H1 (cell line): ENCODE data around the gene AK2. TPM values are rescaled to one million over a fixed set of nuclear protein-coding genes. Genes with fewer than 3 reads are reported as not detected.

Source experiments
- CTCF ChIA-PET: fragments of 300-600 bp; sonication (Branson Sonifier 250); formaldehyde crosslinking; loops from one replicate; lab custom pipeline; 2021; ENCODE audit not compliant: partially characterized antibody; lab: Charles Lee
- POLR2A ChIA-PET: fragments of 300-600 bp; sonication (Branson Sonifier 250); formaldehyde crosslinking; loops from one replicate; lab custom pipeline; 2021; ENCODE audit warnings: inconsistent platforms; ENCODE audit not compliant: partially characterized antibody; lab: Charles Lee
- DNase-seq, 2 experiments: peaks; one replicate each; pipeline versions ENCODE4 v3.0.0 to v3.0.0-alpha.2; 2010 to 2022; ENCODE audit warnings: low spot score in 2 of 2, low read depth in 1 of 2, mixed read lengths in 1 of 2
- FAIRE-seq: peaks from 2 replicates; lab custom pipeline; 2011; peaks lifted over from hg19 to GRCh38; lab: Jason Lieb, UNC
- H2AFZ ChIP-seq: 2 replicates; pipeline ENCODE4 v1.8.1; 2012; ENCODE audit warnings: low read length, inconsistent platforms
- H2AK5ac ChIP-seq: 2 replicates; pipeline ENCODE4 v1.6.1; 2013; ENCODE audit warnings: low read depth, low read length
- H2BK120ac ChIP-seq: replicated peaks from 2 replicates; pipeline ENCODE3; 2013; ENCODE audit warnings: low read depth, low read length, inconsistent platforms
- H2BK12ac ChIP-seq: 2 replicates; pipeline ENCODE4 v1.6.1; 2013; ENCODE audit warnings: low read depth, low read length
- H2BK15ac ChIP-seq: 2 replicates; pipeline ENCODE4 v1.6.1; 2013; ENCODE audit warnings: low read length
- H2BK20ac ChIP-seq: 2 replicates; pipeline ENCODE4 v1.6.1; 2013; ENCODE audit warnings: low read length
- H2BK5ac ChIP-seq: 2 replicates; pipeline ENCODE4 v1.6.1; 2013; ENCODE audit warnings: low read depth, low read length
- H3K14ac ChIP-seq: 2 replicates; pipeline ENCODE4 v1.6.1; 2013; ENCODE audit warnings: inconsistent platforms; ENCODE audit not compliant: insufficient read length
- H3K18ac ChIP-seq: 2 replicates; pipeline ENCODE4 v1.6.1; 2013; ENCODE audit warnings: low read length; ENCODE audit errors: extremely low read depth
- H3K23ac ChIP-seq: 2 replicates; pipeline ENCODE4 v1.6.1; 2013; ENCODE audit warnings: inconsistent platforms; ENCODE audit not compliant: insufficient read length
- H3K23me2 ChIP-seq: 2 replicates; pipeline ENCODE4 v1.6.1; 2013; ENCODE audit warnings: low read depth, low read length
- H3K27ac ChIP-seq: 2 replicates; pipeline ENCODE4 v1.6.1; 2011; ENCODE audit warnings: low read depth, low read length, inconsistent platforms
- H3K27me3 ChIP-seq, 4 experiments: replicated peaks in 1 of 4; 1 replicate in 1 of 4; 2 replicates in 3 of 4; pipeline versions ENCODE4 v1.6.1 to v1.8.1; 2011 to 2013; ENCODE audit warnings: low read length in 3 of 4, mild to moderate bottlenecking in 3 of 4, inconsistent platforms in 2 of 4, mixed read lengths in 2 of 4, moderate library complexity in 1 of 4; ENCODE audit not compliant: control insufficient read depth in 3 of 4, insufficient read depth in 3 of 4; ENCODE audit errors: extremely low read depth in 1 of 4
- H3K36me3 ChIP-seq, 4 experiments: 2 replicates each; pipeline versions ENCODE4 v1.6.1 to v1.8.1; 2011 to 2013; ENCODE audit warnings: mild to moderate bottlenecking in 4 of 4, low read length in 3 of 4, moderate library complexity in 2 of 4, control low read depth in 1 of 4, inconsistent platforms in 1 of 4; ENCODE audit not compliant: insufficient read depth in 4 of 4, control insufficient read depth in 2 of 4
- H3K4ac ChIP-seq: replicated peaks from 2 replicates; pipeline ENCODE3; 2013; ENCODE audit warnings: low read length, low read depth, mixed read lengths, inconsistent platforms; ENCODE audit not compliant: insufficient read length
- H3K4me1 ChIP-seq, 4 experiments: replicated peaks in 1 of 4; 1 replicate in 1 of 4; 2 replicates in 3 of 4; pipeline versions ENCODE4 v1.6.1 to v1.8.1; 2011 to 2013; ENCODE audit warnings: low read length in 3 of 4, inconsistent platforms in 2 of 4, mixed read lengths in 1 of 4; ENCODE audit not compliant: insufficient read depth in 4 of 4, control insufficient read depth in 3 of 4
- H3K4me2 ChIP-seq, 2 experiments: 2 replicates each; pipeline versions ENCODE4 v1.6.1 to v1.8.1; 2011 to 2013; ENCODE audit warnings: low read depth in 2 of 2, low read length in 2 of 2, control low read depth in 1 of 2, inconsistent platforms in 1 of 2, mild to moderate bottlenecking in 1 of 2; ENCODE audit not compliant: insufficient read depth in 1 of 2
- H3K4me3 ChIP-seq, 4 experiments: fragments of 200-600, 300-600 bp in 1 of 4; sonication (generic), shearing (Covaris generic), sonication (Bioruptor Twin) in 1 of 4; 2 replicates each; pipeline versions ENCODE4 v1.5.1 to v1.8.1; 2011 to 2016; ENCODE audit warnings: low read length in 4 of 4, low read depth in 3 of 4, control low read depth in 2 of 4, inconsistent platforms in 2 of 4, mild to moderate bottlenecking in 2 of 4, mixed read lengths in 1 of 4, moderate library complexity in 1 of 4; ENCODE audit not compliant: insufficient read depth in 2 of 4; ENCODE audit errors: extremely low read depth in 1 of 4
- H3K56ac ChIP-seq: replicated peaks from 2 replicates; pipeline ENCODE3; 2013; ENCODE audit warnings: low read depth, mild to moderate bottlenecking, mixed read lengths, low read length, inconsistent platforms; ENCODE audit not compliant: insufficient read length
- H3K79me1 ChIP-seq: 2 replicates; pipeline ENCODE4 v1.6.1; 2013; ENCODE audit warnings: low read depth, low read length, control low read depth
- H3K79me2 ChIP-seq, 2 experiments: 2 replicates each; pipeline versions ENCODE4 v1.6.1 to v1.8.1; 2012 to 2013; ENCODE audit warnings: low read length in 2 of 2, mild to moderate bottlenecking in 2 of 2, inconsistent platforms in 1 of 2; ENCODE audit not compliant: insufficient read depth in 2 of 2, control insufficient read depth in 1 of 2
- H3K9ac ChIP-seq, 4 experiments: replicated peaks in 1 of 4; 1 replicate in 1 of 4; 2 replicates in 3 of 4; pipeline versions ENCODE4 v1.6.1 to v1.8.1; 2011 to 2013; ENCODE audit warnings: low read depth in 3 of 4, low read length in 3 of 4, control low read depth in 2 of 4, mild to moderate bottlenecking in 2 of 4, moderate library complexity in 2 of 4, inconsistent platforms in 1 of 4; ENCODE audit errors: extremely low read depth in 1 of 4
- H3K9me3 ChIP-seq, 2 experiments: 2 replicates each; pipeline versions ENCODE4 v1.6.1 to v1.8.1; 2012 to 2013; ENCODE audit warnings: mild to moderate bottlenecking in 2 of 2, moderate library complexity in 2 of 2, control low read depth in 1 of 2, inconsistent platforms in 1 of 2, low read depth in 1 of 2, low read length in 1 of 2, mixed read lengths in 1 of 2; ENCODE audit not compliant: insufficient read depth in 2 of 2
- H4K20me1 ChIP-seq, 2 experiments: replicated peaks in 1 of 2; 2 replicates each; pipeline versions ENCODE3 to v1.8.1; 2011 to 2013; ENCODE audit warnings: inconsistent platforms in 2 of 2, low read length in 2 of 2, mild to moderate bottlenecking in 1 of 2; ENCODE audit not compliant: insufficient read depth in 2 of 2, control insufficient read depth in 1 of 2
- H4K5ac ChIP-seq: 2 replicates; pipeline ENCODE4 v1.6.1; 2013; ENCODE audit warnings: low read length, low read depth, mixed read lengths, inconsistent platforms; ENCODE audit not compliant: insufficient read length
- H4K8ac ChIP-seq: 2 replicates; pipeline ENCODE4 v1.8.0; 2013; ENCODE audit warnings: mild to moderate bottlenecking, moderate library complexity, low read length, inconsistent platforms; ENCODE audit not compliant: insufficient read depth; ENCODE audit errors: extremely low read depth
- H4K91ac ChIP-seq: replicated peaks from 2 replicates; pipeline ENCODE3; 2013; ENCODE audit warnings: low read length, mixed read lengths, inconsistent platforms; ENCODE audit not compliant: insufficient read length
- BRCA1 ChIP-seq: IDR thresholded peaks from 2 replicates; pipeline ENCODE4 v1.6.1; 2012; ENCODE audit warnings: low read depth, low read length, improper control_type of control experiment
- KDM5A ChIP-seq: fragments of 200-600 bp; IDR thresholded peaks from 2 replicates; pipeline ENCODE4 v1.7.1; 2012; ENCODE audit warnings: mild to moderate bottlenecking, low read length, inconsistent platforms, mixed read lengths
- PHF8 ChIP-seq: fragments of 200-600 bp; sonication (generic); conservative IDR thresholded peaks from 2 replicates; pipeline ENCODE4 v1.7.1; 2012; ENCODE audit warnings: low read depth, mild to moderate bottlenecking, inconsistent platforms, low read length, moderate library complexity
- POLR2AphosphoS5 ChIP-seq: IDR thresholded peaks from 2 replicates; pipeline ENCODE4 v1.6.1; 2011; ENCODE audit warnings: low read depth, low read length
- POU5F1 ChIP-seq: IDR thresholded peaks from 2 replicates; pipeline ENCODE4 v1.6.1; 2011; ENCODE audit warnings: low read depth, mild to moderate bottlenecking, low read length, moderate library complexity
- RAD21 ChIP-seq, 2 experiments: IDR thresholded peaks in 1 of 2; conservative IDR thresholded peaks in 1 of 2; 2 replicates each; pipeline ENCODE4 v1.6.1; 2011; ENCODE audit warnings: low read depth in 2 of 2, low read length in 2 of 2, improper control_type of control experiment in 1 of 2, inconsistent platforms in 1 of 2, mild to moderate bottlenecking in 1 of 2, moderate library complexity in 1 of 2
- SIX5 ChIP-seq: IDR thresholded peaks from 2 replicates; pipeline ENCODE4 v1.6.1; 2011; ENCODE audit warnings: mild to moderate bottlenecking, low read depth, low read length
- SP1 ChIP-seq: IDR thresholded peaks from 2 replicates; pipeline ENCODE4 v1.6.1; 2011; ENCODE audit warnings: low read depth, low read length
- TBP ChIP-seq: IDR thresholded peaks from 2 replicates; pipeline ENCODE4 v1.6.1; 2011; ENCODE audit warnings: low read depth, low read length, improper control_type of control experiment
- WGBS, 2 experiments: shearing (Covaris generic) in 1 of 2; methylation state at CpG; one replicate each; pipeline versions ENCODE4 v1.1.6 to v1.1.7; 2013 to 2015; ENCODE audit warnings: low lambda C conversion rate in 2 of 2, mixed read lengths in 2 of 2, inconsistent platforms in 1 of 2, low coverage in 1 of 2, missing lambda C conversion rate in 1 of 2; ENCODE audit not compliant: insufficient replicate concordance in 2 of 2, insufficient coverage in 1 of 2, insufficient read length in 1 of 2; ENCODE audit errors: extremely low coverage in 1 of 2, missing lambda C conversion rate in 1 of 2; 5-methylcytosine and 5-hydroxymethylcytosine counted together
- polyA plus RNA-seq, 7 experiments: library from polyadenylated mRNA; depleted of rRNA in 3 of 7; stranded (reverse) in 5 of 7; unstranded in 2 of 7; fragments of >200 nt in 5 of 7; fragments of 200-250 nt in 2 of 7; gene quantifications; 1 replicate in 5 of 7; 2 replicates in 1 of 7; 4 replicates in 1 of 7; pipeline versions ENCODE4 v1.2.1 to v1.2.3, GENCODE V29; 2011 to 2013; ENCODE audit warnings: missing spikeins in 2 of 7, mixed read lengths in 2 of 7
- total RNA-seq: library from RNA; stranded (reverse); fragmentation: NEBNext Ultra II Directional; extraction: Animal tissue kit (Norgen Biotek cat#: 25700); gene quantifications from 2 replicates; pipeline ENCODE4 v1.2.1, GENCODE V29; 2021
- TF ChIP-seq, protein P1 (sequence below): IDR thresholded peaks from 2 replicates; pipeline ENCODE4 v1.6.1; 2012; ENCODE audit warnings: low read length, inconsistent platforms

Gene AK2
- total and polyA plus RNA-seq, 2 of the 8 experiments (the other 6 are each of a cell fraction or from before 2014, with no cell fraction given) = 92.3 to 137 TPM

DNA sequence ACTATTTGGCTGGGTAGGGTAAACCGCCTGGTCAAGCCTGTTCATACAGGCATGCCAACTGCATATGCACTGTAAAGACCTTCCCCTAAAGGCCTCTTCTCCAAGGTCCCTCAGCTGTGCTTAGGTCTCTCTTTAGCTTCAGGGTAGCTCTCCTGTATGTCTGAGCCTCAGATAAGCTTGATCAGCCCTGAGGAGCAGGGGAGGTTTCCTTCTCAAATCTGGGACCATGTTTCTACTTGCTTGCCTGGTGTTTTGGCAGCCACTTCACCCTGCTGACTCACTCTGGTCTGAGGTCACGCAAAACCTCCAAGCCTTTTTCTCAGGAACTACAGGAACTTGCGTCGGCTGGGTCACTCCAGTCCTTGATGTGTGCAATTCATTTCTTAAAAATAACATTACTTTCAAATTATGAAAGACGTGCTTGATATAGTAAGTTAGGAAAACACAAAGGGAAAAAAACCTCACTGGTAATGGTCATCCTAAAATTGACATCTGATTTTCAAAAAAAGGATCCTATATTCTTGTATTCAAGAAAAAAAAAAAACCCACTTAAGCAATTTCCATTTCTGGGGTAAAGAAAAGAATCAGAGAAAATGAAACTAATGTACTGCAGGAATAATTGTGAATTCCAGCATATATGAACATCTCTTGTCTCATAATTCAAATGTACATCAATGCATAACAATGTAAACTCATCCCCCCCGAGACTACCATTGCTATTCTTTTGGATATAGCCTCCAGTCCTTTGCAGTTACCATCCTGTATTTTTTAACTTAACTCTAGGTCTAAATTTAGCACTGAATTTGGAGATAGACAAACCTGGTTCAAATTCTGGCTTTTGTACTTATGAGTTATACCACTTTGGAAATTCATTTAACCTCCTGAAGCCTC, 47.3 kb downstream of the AK2 start:
- H3K9ac ChIP-seq = no peak overlapping the region
- no peak overlapping the region for H2AK5ac ChIP-seq
- no peak overlapping the region for H3K4me2 ChIP-seq
- H3K4ac ChIP-seq = no peak overlapping the region
- ChIA-PET POLR2A (interaction anchor here (0.9 to 1.2 kb wide), 2 partner anchors 8 to 25 kb away, joined by 4 to 5 read pairs; partner anchors contain the start of gene RNF19B), CTCF (interaction anchor here (0.7 to 1.8 kb wide), 3 partner anchors 12 to 97 kb away, joined by 3 to 4 read pairs (median 3); no protein-coding TSS in a partner anchor)
- no peak overlapping the region for H3K18ac ChIP-seq
- H4K5ac ChIP-seq = no peak overlapping the region
- no peak overlapping the region for H4K8ac ChIP-seq
- H2BK5ac ChIP-seq = no peak overlapping the region
- no peaks in the 10 kb centered on the region for H3K9me3 ChIP-seq
- peaks cover 8 to 21% (median 11%) of the 10 kb centered on the region in 4 experiments; a peak in 6 of 7 replicates for H3K4me1 ChIP-seq
- no peak overlapping the region for H3K23ac ChIP-seq
- no peak for FAIRE-seq
- H2BK120ac ChIP-seq = no peak overlapping the region
- no peak overlapping the region for H3K27ac ChIP-seq
- peaks cover 0 to 1% (median 0%) of the 10 kb centered on the region in 4 experiments; a peak in 1 of 7 replicates for H3K27me3 ChIP-seq
- H2BK12ac ChIP-seq = no peak overlapping the region
- DNase-seq = no peak
- no peaks in the 10 kb centered on the region for H3K23me2 ChIP-seq
- no peaks in the 10 kb centered on the region for H4K20me1 ChIP-seq
- no peaks in the 10 kb centered on the region for H3K79me2 ChIP-seq
- WGBS, 2 experiments = 93% methylated on average over 6 of the region's 6 CpGs; no CpG with 5 or more reads in 1 of the 2 experiments
- H4K91ac ChIP-seq = no peak overlapping the region
- no peak overlapping the region for H2BK20ac ChIP-seq
- no peaks in the 10 kb centered on the region for H3K36me3 ChIP-seq
- H3K56ac ChIP-seq = no peak overlapping the region
- H3K14ac ChIP-seq = peak overlapping the region; percentile 40
- peaks cover 4% of the 10 kb centered on the region for H3K79me1 ChIP-seq
- H2AFZ ChIP-seq = no peak overlapping the region
- no peak overlapping the region for H2BK15ac ChIP-seq
- H3K4me3 ChIP-seq = no peak overlapping the region
- TF ChIP-seq POLR2AphosphoS5 (no peak), TBP (no peak), RAD21 (IDR thresholded peaks at IDR 0.05 in 1 of 2, conservative IDR thresholded peaks at IDR 0.05 in 1 of 2; ENCODE audit: low read depth in 2 of 2, low read length in 2 of 2) (no peak), KDM5A (no peak), SIX5 (no peak), POU5F1 (no peak), PHF8 (no peak), SP1 (no peak), BRCA1 (no peak)
- TF ChIP-seq, protein P1, sequence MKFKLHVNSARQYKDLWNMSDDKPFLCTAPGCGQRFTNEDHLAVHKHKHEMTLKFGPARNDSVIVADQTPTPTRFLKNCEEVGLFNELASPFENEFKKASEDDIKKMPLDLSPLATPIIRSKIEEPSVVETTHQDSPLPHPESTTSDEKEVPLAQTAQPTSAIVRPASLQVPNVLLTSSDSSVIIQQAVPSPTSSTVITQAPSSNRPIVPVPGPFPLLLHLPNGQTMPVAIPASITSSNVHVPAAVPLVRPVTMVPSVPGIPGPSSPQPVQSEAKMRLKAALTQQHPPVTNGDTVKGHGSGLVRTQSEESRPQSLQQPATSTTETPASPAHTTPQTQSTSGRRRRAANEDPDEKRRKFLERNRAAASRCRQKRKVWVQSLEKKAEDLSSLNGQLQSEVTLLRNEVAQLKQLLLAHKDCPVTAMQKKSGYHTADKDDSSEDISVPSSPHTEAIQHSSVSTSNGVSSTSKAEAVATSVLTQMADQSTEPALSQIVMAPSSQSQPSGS = no peak
